ENCODE measurements around the gene PTPN9.

- no peak for TF ChIP-seq POLR2A (IDR thresholded peaks at IDR 0.05)
- TF ChIP-seq CTCF (IDR thresholded peaks at IDR 0.05), result no peak
Measured at GRCh38 chr15:75625542-75626347, 46.6 kb upstream of the PTPN9 start, which contains the start of gene SNUPN.
